WI38 (cell line): ENCODE measurements around the gene ASPG.

Source experiments
- H3K4me3 ChIP-seq: 2 replicates; pipeline ENCODE4 v1.5.1; 2011; ENCODE audit warnings: low read depth, mild to moderate bottlenecking, control low read depth, low read length
- CTCF ChIP-seq: IDR thresholded peaks from 2 replicates; pipeline ENCODE4 v1.5.1; 2012; ENCODE audit warnings: low read depth, mild to moderate bottlenecking, control low read depth, low read length

Gene ASPG

DNA sequence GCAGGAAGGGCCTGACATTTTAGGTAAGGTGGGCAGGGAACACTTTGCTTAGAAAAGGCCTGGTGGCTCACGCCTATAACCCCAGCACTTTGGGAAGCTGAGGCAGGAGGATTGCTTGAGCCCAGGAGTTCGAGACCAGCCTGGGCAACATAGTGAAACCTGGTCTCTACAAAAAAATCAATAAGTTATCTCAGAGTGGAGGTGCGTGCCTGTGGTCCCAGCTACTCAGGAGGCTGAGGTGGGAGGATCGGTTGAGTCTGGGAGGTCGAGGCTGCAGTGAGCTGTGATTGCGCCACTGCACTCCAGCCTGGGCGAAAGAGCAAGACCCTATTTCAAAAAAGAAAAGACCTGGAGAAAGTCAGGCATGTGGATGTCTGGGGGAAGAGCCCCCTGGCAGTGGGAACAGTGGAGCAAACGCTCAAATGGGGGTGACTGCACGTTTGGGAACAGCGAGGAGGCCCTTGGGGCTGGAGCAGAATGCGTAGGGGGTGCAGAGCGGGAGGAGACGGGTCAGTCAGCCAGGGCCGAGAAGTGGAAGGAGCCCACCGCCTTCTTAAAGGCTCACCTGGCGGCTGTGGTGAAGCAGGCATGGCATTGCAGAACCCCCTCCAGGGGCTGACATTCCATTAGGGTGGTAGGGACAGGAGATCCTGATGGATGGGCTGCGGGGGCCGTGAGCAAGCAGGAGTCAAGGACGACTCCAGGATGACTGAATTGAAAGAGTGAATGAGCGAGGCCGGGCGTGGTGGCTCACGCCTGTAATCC, 46.6 kb downstream of the ASPG start:
- H3K4me3 ChIP-seq = no peak overlapping the region
- no peak for TF ChIP-seq CTCF

DNA sequence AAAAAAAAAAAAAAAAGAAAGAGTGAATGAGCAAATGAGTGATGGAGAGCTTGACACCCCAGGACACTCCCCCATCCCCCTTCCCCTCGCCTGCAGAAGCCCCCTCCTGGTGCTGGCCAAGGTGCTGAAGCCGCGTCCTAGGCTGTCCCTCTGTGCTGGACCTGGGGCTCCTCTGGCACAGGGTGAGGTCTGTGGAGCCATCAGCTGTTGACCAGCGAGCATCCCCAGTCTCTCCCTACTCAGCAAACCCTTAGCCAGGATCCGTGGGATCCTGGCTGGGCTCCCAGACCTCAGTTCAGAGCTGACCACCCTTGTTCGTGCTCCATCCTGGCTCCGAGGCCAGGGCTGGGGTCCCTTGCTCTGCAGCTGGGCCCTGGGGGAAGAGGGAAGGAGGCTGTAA, 47.5 kb downstream of the ASPG start:
- no peak overlapping the region for H3K4me3 ChIP-seq
- TF ChIP-seq CTCF = no peak

GRCh38 chr14:104133496-104133895, 48.0 kb downstream of the ASPG start:
- no peak overlapping the region for H3K4me3 ChIP-seq
- TF ChIP-seq CTCF = no peak

DNA sequence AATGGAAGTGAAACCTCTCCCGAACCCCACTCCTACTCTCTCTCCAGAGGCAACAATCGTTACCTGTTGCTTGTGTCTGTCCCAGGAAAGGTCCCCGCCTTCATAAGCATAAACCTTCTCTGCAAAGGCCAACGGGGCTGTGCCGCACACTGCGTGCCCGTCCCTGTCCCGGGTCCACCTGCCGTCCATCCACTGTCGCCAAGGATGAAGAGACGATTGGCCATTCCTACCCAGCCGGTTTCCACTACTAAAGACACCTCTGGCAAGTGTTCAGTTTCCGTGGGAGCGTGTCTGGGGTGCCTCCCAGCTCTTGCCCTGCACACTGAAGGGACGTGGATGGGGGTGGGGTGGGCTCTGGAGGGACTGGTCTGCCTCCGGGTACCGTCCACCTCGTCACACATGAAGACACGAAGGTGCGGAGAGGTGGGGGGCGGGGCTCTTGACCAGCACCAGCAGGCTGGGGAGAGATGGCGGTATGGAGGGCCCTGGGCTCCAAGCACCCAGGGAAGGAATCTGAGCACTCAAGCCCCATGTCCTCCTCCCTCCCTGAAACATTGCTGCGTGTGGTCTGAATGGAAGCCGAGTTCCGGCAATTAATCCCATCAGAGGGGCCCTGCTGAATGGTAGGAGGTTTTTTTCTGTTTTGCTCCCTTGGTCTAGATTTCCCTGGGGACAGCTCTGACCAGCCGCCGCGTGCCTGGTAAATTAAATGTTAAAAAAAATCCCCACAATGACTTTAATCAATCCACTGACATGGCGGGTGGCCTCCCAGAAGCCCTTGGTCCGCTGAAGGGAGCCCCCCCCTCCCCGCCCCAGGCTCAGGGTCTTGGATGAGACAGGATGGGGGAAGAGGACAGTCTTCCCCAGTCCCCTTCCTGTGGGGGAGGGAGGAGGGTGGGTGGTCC, 48.8 kb downstream of the ASPG start:
- no peak for TF ChIP-seq CTCF

DNA sequence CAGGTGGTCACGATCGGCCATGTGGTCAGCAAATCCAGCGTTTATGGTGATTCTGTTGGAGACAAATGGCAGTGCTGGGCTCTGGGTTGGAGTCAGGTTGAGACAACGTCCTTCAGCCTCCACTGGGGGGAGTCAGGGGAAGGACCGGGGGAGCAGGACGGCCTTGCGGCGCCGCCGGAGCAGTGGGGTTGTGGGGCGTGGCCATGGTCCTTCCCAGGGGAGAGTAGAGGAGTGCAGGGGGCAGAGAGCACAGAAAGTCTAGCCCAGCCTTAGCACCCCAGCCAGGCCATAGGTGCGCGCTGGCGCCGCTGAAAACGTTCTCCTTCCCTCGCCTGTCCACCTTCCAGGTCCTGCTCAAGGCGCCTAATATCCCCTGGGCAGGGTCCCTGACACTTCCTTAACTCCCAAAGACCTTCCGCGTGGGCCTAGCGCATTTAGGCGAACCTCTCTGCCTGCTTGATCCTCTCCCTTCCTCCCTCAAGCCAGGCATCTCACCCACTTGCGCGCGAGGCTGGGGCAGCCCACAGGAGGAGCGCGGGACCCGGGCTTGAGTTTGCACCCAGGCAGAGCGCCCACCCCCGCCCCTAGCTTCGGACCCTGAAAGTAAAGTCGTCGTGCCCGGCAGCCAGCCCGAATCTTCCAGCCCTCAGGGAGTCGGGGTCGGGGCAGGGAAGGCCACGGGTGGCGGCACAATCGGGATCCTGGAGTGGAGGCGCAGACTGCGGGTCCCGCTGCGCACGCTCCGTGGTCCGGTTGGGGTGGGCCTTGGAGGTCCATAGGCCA, 49.8 kb downstream of the ASPG start:
- no peak overlapping the region for H3K4me3 ChIP-seq

More for the DNA sequence above, 48.8 kb downstream of the ASPG start:
- H3K4me3 ChIP-seq = no peak overlapping the region

GRCh38 chr14:104135904-104136471, 50.5 kb downstream of the ASPG start:
- no peak for TF ChIP-seq CTCF
- H3K4me3 ChIP-seq = no peak overlapping the region

More for the DNA sequence above, 49.8 kb downstream of the ASPG start:
- TF ChIP-seq CTCF = no peak
